NCI-H2196 (cell line): ENCODE measurements around the gene CCDC171.
A peak's percentile ranks its signal among the peaks of the same experiment; 100 is the strongest.

Source experiments
- DNase-seq: peaks from one replicate; lab custom pipeline; 2025; ENCODE audit not compliant: unreplicated experiment; lab: John Stamatoyannopoulos, UW

CCDC171 gene

DNA sequence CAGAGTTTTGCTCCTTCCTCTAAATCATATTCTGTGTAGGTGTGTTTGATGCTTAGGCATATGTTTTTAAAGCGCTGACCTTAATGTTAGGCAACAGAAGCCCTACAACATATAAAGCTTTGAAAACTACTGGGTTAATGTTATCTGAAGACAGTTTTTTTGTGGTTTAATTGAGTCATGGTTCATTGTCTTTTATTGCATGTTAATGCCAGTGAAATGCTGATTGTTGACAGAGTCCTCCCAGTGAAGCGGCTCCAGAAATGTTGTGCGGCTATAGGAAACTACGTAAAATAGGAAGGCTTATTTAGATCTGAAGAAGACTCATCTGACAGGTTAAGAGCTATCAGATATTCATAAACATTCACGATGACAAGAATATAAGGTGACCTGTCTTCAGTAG, 424.6 kb downstream of the CCDC171 start:
- no peak for DNase-seq

DNA sequence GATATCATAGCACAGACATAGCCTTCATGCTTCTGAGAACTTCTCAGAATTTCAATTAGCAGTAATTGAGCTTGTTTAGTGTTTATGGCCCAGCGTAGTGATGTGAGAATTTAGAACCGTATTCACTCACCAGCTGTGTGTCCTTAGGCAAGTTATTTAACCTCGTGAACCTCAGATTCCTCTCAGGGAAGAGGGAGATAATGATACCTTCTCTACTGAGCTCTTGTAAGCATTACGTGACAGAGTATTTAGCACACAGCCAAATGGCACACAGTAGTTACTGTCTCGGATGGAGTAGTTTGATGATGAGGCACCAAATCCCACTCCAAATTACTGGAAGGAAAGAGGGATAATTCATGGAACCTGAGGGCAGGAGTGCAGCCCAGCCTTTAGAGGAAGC, 429.3 kb downstream of the CCDC171 start:
- no peak for DNase-seq

DNA sequence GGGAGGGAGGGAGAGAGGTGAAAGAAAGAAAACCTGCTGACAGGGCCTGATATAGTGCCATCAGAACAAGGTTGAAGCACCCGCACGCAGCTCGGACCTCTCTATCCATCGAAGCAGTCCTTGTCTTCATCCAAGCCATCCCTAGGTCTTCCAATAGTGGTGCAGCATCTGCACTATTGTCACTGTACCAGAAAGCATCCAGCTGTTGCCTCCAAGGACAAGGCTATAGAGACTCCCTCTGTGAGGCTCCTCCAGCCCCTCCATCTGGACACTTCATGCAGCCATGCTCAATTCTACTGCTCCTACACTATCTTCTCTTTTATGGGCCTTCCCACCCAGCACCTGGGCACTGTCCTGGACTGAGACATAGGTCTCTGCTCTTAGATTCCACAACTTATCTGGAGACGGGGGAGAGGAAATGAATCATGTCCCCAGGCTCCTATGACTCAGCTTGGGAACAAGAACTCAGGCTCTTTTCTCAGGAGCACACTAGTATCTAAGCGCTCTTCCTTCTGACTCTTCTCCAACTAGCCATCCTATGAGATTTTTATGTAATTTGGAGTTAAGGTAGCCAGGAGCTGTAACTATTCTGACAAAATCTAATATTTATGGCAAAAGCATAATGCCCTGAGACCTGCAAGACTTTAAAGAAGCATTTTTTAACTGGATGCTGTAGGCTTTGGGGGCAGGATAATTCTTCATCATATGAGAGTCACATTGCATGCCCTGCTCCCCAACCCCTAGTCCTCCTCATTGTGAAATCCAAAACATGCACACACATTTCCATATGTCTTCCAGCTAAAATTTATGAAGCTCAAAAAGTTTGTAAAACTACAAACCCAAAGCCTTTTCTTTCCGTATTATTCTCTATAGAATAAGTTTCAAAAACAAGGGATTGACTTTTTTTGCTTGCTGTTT, 446.8 kb downstream of the CCDC171 start:
- DNase-seq: no peak

DNA sequence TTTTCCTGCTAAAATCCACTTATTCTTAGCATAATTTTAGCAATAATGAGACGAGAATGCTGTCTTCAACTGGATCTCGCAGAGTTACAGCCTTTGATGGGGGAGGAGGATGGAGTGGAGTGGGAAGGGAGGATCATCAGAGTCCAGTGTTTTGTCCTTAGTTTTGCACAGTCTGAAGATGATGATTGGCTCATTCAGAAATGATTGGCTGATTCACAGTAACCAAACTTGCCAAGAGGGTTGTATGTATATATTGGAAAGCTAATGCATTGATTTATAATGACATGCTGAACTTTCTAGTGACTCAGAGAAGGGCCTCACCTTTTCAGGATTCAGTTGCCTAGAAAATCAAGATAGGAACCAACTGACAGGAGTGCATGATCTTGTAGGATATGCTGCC, 448.0 kb downstream of the CCDC171 start:
- no peak for DNase-seq

DNA sequence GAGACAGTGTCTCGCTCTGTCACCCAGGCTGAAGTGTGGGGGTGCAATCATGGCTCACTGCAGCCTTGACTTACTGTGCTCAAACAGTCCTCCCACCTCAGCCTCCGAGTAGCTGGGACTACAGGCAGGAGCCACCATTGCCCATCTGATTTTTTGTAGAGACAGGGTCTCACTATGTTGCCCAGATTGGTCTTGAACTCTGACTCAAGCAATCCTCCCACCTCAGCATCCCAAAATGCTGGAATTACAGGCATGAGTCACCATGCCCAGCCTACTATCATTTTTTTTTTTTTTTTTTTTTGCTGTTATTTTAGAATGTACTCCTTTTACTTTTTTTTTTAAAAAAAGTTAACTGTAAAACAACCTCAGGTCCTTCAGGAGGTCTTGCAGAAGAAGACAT, 449.0 kb downstream of the CCDC171 start:
- DNase-seq: no peak

DNA sequence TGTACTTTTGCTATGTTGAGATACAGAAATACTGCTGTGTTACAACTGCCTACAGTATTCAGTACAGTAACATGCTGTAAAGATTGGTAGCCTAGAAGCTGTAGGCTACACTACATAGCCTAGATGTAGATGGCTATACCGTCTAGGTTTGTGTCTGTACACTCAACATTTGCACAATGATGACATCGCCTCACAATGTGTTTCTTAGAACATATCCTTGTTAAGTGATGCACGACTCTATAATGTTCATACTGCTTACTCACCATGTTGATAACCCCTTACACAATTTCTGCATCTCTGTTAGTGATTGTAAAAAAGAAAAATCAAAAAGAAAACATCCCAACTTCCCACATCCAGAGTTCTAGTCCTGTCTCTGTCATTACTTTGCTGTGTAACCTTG, 450.0 kb downstream of the CCDC171 start:
- DNase-seq: no peak

DNA sequence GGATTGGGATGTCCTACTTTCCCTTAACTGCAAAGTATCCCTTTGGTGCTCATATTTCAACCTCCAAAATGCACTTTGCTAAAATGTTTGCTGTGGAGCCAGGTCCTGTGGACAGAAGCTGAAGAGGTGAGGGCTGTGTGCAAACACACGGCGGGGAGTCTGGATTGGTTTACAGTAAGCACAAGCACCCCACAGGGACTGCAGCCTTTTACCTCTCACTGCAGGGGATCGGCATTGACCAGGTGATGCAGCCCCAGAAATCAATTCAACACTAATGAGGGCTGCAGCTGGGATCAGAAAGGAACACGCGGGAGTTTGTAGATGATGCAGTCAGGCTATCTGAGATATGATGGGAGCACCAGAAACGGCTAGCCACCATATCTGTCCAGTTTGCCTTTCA, 450.9 kb downstream of the CCDC171 start:
- peak; percentile 25 for DNase-seq

DNA sequence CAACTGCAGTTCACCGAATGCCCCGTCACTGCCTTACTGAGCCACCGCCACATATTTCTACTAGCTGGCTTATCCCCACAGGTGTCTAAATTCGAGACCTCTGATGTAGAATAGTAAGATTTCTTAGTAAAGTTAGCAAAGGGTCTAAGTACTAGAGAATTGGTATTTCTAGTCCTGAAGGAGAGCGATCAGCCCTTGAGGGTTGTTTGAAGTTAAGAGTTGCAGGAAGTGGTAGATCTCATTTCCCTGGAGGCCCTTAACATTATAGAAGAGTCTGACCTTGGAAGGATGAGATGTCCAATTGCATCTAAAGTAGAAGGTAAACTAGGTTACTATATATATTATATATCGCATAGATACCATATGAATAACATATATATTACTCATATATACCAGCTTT, 451.8 kb downstream of the CCDC171 start:
- DNase-seq: no peak

DNA sequence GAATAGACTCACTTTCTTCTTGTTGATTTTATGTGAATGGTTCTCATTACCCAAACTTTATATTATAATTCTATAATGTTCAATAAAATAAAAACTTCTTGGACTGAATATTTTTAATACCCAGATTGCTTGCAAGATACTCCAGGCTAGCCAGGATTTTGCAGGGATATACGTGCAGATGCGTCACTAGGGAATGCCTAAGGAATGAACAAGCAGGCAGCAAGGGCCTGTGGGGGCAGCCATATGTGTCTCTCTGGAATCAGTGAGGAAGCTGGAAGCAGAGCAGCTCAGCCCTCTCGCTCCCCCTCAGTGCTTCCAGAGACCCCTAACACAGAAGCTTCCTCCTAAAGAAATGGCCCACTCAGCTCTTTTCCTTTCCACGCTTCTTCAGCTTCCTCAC, 457.4 kb downstream of the CCDC171 start:
- no peak for DNase-seq

DNA sequence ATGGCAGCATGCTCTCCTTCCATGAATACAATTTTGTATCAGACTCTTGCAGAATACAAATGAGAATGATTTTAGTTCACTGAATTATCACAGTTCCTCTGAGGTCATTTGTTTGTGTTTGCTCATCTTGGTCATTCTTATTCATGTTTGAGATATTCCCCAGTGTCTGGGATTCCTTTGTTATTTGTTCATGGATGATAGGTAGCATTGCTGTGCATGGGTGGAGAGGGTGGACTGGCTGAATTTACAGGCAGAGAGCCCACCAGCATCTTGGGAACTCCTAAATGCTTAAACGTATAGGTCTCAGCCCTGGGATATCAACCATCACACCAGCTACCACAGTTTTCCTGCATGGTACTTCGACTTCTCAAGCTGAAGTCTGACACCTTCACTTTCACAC, 459.8 kb downstream of the CCDC171 start:
- no peak for DNase-seq

DNA sequence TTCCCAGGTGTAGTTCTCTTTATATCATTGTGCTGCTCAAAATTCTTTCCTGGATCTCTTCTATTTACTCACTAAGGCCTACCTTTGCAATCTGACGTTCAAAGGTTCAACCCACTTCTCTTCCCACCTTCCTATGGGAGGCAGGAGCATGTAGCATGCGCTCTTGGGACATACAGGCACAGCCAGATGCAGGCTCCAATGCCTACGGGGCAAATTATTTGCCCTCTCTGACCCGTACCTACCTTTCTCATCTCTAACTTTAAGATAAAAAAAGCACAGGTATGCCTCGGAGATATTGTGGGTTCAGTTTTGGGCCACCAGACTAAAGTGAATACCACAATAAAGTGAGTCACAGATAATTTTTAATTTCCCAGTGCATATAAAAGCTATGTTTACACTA, 460.5 kb downstream of the CCDC171 start:
- DNase-seq: no peak

DNA sequence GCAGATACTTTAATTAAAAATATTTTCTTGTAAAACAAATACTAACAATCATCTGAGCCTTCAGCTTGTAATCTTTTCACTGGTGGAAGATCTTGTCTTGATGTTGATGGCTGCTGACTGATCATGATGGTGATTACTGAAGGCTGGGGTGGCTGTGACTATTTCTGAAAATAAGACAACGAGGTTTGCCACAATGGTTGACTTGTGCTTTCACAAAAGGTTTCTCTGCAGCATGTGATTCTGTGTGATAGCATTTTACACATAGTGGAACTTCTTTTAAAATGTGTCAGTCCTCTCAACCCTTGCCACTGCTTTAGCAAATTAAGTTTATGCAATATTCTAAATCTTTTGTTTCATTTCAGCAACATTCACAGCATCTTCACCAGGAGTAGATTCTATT, 461.0 kb downstream of the CCDC171 start:
- DNase-seq: no peak

DNA sequence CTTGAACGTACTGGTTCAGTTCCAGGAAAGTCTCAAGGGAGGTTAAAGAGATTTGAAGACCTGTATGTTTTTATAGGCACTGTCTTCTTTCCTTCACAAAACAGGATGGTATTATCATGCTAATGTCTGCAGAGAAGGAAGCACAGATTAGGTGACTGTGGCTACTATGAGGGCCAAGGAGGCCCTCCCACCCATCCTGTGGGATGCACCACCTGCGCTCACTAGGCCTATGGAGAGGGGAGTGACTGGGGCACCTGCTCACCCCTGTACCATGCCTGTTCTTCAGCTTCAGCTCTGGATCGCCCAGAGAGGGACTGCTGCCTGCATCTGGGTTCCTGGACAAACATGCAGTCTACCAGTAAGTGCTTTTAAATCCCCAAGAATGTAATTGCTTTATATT, 469.4 kb downstream of the CCDC171 start:
- DNase-seq: no peak

DNA sequence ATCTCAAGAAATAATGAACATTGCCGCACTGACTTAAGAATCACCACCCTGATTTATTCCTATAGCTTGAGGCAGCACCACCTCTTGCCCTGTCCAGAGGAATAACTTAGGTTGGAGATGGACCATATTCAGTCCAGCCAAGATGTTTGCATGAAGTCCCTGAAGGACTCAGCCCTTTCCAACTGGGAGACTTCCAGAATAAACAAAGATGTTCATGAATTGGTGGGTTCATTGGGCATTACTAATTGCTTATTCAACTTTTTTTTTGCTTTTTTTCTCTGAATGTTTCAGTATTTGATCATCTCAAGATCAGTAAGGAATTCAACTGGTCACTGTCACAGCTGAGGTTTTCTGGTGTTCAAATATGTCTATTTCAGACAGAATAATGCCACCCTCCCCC, 470.6 kb downstream of the CCDC171 start:
- no peak for DNase-seq
